Epithelial cell of prostate (primary cell): ENCODE data around the gene P2RX6.

Experiments
- DNase-seq: peaks from one replicate; pipeline ENCODE4 v3.0.0-alpha.2; 2011; ENCODE audit warnings: low read depth, low spot score
- H3K27ac ChIP-seq: fragments of 450-650 bp; 2 replicates; pipeline ENCODE4 v1.5.1; 2017; ENCODE audit warnings: mild to moderate bottlenecking

Gene P2RX6

DNA sequence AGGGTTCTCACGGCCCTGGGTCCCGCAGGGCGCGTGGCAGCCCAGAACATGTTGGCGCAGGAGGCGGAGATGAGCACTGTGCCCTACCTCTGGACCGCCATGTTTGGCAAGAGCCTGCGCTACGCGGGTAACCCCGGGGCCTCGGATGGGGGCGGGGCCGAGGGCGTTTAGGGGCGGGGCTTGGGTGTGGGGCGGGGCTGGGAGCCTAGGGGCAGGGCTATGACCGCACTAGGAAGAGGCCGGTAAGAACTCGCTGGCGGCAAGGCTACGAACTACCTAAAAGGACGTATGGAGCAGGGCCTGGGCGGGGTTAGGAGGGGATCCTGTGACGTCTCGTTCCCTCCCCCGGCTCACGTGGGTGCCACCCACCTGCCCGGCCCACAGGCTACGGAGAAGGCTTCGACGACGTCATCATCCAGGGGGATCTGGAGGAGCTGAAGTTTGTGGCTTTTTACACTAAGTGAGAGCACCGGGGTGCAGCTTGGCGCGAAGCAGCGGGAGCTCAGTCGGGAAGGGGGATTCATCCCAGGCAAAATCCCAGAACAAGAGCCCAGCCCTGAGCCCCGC, 35.6 kb upstream of the P2RX6 start:
- DNase-seq: peak; percentile 49
- H3K27ac ChIP-seq: no peak overlapping the region

DNA sequence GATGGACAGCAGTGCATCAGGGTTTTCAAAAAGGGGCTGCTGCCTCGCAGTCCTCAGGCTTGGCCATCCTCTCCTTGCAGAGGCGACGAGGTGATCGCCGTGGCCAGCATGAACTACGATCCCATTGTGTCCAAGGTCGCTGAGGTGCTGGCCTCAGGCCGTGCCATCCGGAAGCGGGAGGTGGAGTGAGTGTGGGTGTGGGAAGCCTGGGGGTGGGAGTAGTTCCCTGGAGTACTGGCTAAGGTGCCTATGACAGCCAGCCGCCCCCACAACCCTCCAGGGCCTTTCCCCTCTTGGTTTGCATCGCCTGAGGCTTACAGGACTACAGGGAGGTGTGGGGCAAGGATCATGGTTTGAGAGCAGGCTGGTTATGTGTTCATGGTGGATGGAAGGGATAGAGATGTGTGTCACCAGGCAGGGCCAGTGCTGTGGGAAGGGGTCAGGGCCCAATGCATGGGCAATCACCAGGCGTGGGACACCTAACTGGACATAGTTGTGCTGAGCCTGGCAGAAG, 35.0 kb upstream of the P2RX6 start:
- no peak overlapping the region for H3K27ac ChIP-seq
- DNase-seq: no peak

DNA sequence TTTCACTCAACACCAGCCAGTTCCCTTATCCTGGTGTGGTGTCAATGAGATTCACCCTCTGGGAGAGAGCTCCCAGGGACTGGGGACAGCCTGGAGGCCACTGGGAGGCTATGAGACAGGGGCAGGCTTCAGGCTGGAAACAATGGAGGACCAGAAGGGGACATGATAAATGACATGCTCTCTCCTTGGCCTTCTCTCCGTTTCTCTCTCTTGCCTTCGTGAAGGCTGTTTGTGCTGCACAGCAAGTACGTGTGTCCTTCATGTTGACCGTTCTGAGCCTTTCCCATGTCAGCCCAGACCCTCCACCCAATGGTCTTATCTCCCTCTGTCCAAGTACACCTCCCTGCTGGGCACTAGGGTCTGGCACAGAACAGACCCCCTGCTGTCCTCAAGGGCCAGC, 34.4 kb upstream of the P2RX6 start:
- H3K27ac ChIP-seq: no peak overlapping the region

DNA sequence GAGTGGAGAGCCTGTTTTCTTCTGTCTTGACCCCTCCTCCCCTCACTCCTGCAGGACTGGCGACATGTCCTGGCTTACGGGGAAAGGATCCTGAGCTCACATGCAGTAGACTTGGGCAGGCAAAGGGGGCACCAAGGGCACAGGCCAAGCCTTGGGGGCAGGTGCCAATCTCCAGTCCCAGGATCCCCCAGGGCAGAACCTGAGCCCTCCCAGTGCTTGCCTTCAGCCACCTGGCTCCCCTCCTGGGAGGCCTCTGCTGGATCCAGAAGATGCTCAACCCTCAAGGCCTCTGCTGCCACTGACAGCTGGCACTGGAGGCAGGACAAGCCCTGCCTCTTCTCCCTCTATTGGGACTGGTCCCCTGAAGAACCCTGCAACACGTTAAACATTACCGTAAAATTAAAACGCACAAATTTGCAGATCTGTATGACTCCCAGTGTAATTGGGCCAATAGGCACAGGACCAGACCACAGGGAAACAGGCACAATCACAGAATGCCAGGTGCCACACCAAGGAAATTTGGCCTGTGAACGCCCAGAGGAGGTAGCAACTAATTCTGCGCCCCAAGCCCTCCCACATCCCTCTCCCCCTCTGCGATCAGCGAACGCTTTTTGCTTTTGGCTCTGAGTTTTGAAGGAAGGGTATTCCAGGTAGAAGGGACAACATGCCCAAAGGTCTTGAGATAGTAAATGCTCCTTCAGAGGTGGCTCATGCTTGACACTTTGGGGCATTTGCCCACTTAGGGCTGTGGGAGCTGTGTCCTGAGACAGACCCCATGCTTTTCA, 33.8 kb upstream of the P2RX6 start:
- peak overlapping the region; percentile 57 for H3K27ac ChIP-seq
- no peak for DNase-seq

More for the DNA sequence above, 34.4 kb upstream of the P2RX6 start:
- DNase-seq: no peak

DNA sequence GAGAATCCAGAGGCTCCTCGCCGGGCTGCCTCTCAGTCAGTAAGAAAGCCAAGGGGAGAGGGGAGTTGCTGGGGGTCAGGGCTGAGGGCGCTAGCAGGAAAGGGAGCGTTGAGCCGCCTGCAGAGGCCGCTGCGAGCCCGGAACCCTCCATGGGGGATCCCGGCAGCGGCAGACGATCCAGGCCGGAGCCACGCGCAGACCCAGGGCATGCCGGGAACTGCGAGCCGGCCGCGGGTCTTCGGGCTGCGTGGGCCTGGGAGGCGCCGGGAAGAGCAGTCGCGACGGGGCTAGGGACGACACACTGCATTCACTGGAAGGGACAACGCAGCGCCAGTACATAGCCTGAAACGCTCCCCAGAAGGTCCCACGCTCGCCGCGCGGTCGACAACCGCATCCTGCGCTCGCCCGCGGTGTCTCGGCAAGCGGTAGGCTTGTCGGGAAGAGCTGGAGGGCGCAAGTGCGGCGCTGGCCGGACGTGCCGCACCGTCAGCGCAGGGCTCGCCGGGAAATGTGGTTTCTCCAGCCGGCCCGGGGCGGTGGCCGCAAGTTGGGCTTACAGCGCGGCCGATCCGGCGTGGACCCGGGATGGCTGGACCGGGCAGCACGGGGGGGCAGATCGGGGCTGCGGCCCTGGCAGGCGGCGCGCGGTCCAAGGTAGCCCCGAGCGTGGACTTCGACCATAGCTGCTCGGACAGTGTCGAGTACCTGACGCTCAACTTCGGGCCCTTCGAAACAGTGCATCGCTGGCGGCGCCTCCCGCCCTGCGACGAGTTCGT, 33.0 kb upstream of the P2RX6 start, which contains the start of gene LZTR1:
TSS of gene LZTR1 (plus strand) at position 511 of the 776 bp plus-strand sequence. CDS start at position 586, 75 bp downstream.
- peak within 1 kb of the TSS; percentile 57 for H3K27ac ChIP-seq
- DNase-seq: peak; percentile 40

DNA sequence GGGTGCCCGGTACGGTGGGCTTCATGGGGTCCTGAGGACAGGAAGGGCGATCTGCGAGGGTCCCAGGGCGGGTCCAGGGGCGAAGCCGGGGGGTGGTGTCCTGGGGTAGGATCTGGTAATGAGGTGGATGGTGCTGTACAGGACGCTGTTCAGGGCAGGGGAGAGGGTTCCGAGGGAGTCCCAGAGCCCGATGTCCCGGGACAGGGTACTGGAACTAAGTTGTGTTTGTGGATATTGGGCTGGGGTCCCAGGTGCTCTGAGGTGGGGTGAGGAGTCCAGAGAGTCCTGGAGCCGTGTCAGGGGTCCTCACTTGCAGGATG, 32.4 kb upstream of the P2RX6 start:
- no peak for DNase-seq
- H3K27ac ChIP-seq: peak overlapping the region; percentile 57

DNA sequence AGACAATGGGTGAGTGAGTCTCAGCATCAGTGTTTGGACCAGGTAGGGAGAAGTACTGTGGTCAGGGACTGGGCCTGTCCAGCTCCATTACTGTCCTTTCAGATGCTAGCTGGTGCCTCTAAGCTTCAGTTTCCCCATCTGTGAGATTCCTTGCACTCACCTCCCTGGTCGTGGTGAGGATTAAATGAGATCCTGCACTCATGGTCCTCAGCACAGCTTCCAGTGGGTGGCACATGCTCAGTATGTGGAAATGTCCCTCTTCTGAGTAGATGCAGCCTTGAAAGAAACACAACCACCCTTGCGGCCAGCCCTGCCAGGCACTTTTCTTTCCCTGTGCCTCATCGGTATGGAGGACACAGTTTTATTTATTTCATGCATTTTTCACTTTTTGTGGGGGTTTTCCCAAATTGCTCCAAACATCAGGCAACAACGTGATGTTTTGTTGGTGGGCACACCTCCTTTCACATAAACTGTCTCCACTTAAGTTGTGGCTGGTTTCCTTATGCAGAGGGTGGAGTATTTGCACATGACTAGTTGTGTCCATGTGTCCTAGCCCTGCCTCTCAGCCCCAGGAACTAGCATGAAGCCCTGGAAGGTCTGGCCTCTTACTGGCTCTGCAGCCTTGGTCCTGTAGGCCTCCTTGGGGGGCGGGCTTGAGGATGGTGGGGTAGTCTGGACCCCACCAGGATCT, 31.7 kb upstream of the P2RX6 start:
- no peak overlapping the region for H3K27ac ChIP-seq
- DNase-seq: no peak

DNA sequence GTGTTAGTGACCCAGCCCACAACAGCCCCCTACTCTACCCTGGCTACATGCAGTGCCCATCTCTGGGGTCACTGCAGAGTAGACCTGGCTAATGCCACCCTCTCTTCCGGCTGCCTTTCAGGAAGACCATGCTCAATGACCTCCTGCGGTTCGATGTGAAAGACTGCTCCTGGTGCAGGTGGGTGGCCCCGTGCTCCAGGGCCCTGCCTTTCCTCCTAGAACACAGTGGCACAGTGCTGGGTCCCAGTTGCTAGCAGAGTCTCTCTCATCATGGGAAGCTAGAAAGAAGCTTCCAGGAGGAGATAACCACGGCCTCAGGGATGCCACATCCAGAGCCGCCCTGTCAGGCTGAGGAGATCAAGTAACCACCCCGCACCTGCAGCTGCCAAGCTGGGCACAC, 29.2 kb upstream of the P2RX6 start:
- H3K27ac ChIP-seq: no peak overlapping the region
- no peak for DNase-seq

DNA sequence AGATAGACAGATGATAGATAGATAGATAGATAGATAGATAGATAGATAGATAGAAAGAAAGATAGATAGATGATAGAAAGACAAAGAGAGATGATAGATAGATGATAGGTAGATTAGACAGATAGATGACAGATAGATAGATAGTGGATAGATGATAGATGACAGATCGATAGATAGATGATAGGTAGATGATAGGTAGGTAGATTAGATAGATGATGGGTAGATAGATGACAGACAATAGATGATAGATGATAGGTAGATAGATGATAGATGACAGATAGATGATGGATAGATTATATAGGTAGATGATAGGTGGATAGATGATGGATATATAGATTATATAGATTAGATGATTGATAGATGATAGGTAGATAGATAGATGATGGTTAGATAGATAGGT, 28.6 kb upstream of the P2RX6 start:
- no peak for DNase-seq
- H3K27ac ChIP-seq: no peak overlapping the region

DNA sequence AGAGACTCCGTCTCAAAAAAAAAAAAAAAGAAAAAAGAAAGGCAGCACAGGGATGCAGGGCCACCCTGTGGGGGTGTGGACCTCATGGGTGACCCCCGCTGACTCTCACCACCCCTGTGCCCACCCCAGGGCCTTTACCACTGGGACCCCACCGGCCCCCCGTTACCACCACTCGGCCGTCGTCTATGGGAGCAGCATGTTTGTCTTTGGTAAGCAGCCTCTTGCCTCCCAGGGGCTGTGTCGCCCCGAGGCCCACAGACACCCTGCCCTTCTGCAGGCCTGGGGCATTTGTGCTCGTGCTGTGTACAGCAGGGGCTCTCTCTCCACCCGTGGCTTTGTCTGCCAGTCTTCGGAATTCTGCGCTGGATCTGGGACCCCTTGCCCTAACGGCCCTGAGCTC, 27.6 kb upstream of the P2RX6 start:
- no peak overlapping the region for H3K27ac ChIP-seq
- DNase-seq: no peak

DNA sequence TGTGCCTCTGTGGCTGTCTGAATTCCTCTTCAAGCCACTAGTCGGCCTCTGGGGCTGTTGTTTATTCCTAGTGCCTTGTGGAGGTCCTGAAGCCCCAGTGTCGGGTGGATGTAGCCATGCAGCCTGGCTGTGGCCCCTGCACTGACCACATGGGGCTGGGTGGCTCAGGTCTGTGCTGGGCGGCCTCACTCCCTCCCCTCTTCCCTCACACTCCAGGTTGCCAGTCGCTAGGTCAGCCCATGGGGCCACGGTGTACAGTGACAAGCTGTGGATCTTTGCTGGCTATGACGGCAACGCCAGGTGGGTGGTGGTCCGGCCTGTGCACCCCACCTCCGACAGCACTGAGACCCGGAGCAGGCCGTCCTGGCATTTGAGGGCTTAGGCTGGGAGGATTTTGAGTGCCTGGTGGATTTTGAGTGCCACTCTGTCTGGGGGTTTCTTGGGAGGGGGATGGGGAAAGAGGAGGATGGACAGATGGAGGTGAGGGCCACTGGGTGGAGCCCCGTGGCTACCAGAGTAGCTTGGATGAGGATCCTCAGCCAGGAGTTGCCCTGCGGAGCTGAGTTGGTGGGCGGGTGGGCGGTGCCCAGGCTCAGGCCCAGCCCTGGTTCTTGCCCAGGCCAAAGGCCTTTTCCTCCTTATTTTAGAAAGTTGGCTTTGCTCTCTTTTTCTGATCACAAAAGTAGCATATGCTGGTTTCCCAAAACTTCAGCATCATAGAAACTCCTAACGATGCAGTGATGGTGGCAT, 26.2 kb upstream of the P2RX6 start:
- no peak overlapping the region for H3K27ac ChIP-seq
- no peak for DNase-seq

DNA sequence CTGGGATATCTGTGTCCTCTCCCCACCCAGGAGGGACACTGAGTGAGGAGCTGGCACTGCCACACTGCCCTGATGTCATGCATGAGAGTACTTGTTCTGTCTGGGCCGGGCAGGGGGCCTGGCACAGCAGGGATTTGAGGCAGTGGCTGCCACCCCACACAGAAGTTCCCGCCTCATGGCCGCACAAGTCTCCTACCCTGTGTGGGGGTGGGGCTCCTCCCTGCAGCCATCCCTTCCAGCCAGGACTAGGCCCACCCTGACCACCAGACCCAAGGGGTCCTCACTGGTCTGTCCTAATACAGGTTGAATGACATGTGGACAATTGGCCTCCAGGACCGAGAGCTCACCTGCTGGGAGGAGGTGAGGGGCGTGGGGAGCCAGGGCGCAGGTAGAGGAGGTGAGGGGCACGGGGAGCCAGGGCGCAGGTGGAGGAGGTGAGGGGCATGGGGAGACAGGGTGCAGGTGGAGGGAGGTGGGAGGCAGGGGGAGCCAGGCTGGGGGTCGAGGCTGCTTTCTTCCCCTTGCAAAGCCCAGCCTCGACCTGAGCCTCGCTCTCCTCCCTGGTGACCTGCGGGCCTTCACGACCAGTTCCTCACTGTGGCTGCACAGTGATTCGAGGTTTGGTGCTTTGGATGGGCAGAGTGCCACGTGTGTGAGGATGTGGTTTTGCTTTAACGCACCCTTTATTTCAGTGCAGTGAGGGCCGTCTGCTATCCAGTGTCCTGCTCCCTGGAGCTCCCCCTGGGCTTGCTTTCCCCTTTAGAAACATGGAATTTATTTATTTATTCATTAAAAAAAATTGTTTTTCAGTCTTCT, 25.4 kb upstream of the P2RX6 start:
- no peak for DNase-seq
- H3K27ac ChIP-seq: no peak overlapping the region

DNA sequence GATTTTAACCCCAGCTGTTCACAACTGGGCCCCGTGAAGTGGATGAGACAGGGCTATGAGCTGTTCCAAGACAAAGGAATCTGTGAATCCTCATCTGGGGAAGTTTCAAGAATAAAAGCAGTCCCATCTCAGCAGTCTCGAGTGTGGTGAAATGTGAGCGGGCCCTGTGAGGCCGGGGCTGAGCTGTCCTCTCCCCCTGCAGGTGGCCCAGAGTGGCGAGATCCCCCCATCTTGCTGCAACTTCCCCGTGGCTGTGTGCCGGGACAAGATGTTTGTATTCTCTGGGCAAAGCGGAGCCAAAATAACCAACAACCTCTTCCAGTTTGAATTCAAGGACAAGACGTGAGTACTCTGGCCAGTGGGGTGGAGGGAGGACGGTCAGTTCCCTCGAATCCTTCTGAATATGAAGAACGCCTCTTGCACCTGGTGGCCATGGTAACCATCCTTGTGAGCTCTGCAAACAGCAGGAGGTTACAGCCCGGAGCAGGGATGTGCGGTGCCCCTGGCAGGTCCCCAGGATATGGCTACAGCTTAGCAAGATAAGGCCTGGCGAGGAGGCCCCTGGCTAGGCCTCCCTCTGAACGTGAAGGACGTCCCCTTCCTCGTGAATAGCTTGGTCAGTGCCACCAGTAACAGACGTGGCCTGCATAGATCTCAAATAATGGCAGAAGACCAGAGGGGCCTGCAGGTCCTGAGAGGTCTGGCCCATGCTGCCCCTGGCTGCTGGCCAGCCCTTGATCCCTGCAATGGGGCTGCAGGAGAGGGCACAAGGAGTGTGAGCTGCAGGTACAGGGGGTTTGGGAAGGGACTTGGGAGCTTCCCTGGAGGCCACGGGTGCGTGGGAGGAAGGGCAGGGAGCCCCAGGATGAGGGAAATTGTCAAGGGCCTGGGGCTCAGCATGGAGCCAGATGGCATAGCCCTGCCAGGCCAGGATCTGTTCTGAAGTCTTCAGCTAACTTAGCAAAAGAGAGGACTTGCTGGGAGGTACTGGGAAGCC, 24.5 kb upstream of the P2RX6 start:
- DNase-seq: no peak
- no peak overlapping the region for H3K27ac ChIP-seq

DNA sequence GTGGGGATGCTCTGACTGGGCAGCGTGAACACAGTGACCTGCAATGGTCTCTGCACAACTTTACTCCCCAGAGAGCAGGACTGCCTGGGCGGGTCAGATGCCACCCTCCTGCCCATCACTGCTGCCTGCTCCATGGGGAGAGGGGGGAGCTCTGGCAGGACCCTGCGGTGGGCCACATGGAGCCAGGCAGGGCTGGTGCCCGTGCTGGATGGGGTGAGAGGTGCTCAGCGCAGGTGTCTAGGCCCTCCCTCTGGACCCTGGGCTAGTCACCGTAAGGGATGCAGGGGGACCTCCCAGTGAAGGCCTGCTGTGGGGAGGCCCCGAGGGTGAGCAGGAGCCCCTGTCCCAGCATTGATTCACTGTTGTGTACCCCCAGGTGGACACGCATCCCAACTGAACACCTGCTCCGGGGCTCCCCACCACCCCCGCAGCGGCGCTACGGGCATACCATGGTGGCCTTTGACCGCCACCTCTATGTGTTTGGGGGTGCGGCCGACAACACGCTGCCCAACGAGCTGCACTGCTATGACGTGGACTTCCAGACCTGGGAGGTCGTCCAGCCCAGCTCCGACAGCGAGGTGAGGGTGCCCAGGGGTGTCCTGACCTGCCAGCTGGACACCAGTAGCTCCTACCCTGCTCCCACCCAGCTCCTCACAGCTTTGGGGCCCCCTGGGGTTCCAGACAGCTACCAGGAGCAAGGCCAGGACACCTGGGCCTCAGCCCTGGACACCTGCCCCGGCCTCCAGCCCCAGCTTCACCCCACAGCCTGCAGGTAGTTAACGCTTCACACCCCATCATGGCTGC, 23.5 kb upstream of the P2RX6 start:
- DNase-seq: no peak
- H3K27ac ChIP-seq: no peak overlapping the region

DNA sequence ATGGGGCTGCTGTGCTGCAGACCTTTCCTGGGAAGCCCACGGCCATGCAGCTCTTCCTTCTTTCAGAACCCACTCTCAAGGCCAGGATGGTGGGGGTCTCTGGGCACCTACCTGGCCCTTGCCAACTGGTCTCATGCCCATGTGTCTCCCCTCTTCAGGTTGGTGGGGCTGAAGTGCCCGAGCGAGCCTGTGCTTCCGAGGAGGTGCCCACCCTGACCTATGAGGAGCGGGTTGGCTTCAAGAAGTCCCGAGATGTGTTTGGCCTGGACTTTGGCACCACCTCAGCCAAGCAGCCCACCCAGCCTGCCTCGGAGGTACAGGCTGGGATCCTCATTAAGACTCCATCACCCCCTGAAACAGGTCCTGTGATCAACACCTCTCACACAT, 22.9 kb upstream of the P2RX6 start:
- no peak for DNase-seq
- no peak overlapping the region for H3K27ac ChIP-seq

DNA sequence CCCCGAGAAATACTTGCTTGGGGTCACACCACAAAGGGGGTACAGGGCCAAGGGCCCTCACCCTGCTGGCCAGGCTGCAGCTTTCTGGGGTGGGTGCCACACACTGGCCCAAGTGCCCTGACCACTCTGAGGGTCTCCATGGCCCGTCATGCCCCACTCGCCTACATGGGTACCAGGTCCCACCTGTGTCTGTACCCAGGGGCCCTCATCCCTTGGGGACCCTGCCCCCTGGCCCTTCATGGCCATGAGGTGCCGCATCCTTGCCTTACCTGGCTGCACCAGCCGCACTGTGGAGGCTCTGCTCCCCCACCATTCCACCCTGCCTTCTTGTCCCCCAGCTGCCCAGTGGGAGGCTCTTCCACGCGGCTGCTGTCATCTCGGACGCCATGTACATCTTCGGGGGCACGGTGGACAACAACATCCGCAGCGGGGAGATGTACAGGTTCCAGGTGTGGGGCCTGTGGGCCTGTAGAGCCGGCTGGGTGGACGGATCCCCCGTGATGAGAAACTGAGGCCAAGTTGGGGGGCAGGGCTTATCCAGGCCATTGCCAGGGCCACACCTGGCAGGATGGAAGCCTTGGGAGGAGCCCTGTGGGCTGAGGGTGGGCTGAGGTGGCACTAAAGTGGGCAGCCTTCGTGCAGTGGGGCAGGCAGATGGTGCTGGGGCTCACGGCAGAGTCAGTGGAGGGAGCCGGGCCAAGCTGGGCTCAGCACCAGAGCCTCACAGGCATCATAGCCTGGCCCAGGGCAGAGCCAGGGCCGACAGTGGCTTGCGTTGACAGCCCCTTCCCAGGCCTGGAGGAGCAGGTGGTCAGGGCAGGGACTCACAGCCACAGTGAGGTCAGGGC, 22.3 kb upstream of the P2RX6 start:
- H3K27ac ChIP-seq: no peak overlapping the region
- DNase-seq: no peak
